HUES6 (cell line): ENCODE data around the gene CLMN.

ENCODE experiments used
- H3K27ac ChIP-seq: 2 replicates; pipeline ENCODE4 v1.7.0; 2013; ENCODE audit warnings: low read depth, mild to moderate bottlenecking, low read length, inconsistent platforms
- H3K27me3 ChIP-seq: 2 replicates; pipeline ENCODE4 v1.6.1; 2013; ENCODE audit warnings: low read length; ENCODE audit not compliant: control insufficient read depth, insufficient read depth
- H3K36me3 ChIP-seq: 2 replicates; pipeline ENCODE4 v1.6.1; 2013; ENCODE audit warnings: low read length; ENCODE audit not compliant: control insufficient read depth, insufficient read depth
- H3K4me1 ChIP-seq: 2 replicates; pipeline ENCODE4 v1.6.1; 2013; ENCODE audit warnings: low read length; ENCODE audit not compliant: control insufficient read depth, insufficient read depth
- H3K4me3 ChIP-seq: 2 replicates; pipeline ENCODE4 v1.5.1; 2013; ENCODE audit warnings: low read depth, low read length
- H3K9ac ChIP-seq: one replicate; pipeline ENCODE4 v1.6.1; 2013; ENCODE audit warnings: mild to moderate bottlenecking, low read length
- H3K9me3 ChIP-seq: 2 replicates; pipeline ENCODE4 v1.6.1; 2013; ENCODE audit warnings: low read depth, low read length; ENCODE audit not compliant: control insufficient read depth, insufficient read depth

The CLMN gene

DNA sequence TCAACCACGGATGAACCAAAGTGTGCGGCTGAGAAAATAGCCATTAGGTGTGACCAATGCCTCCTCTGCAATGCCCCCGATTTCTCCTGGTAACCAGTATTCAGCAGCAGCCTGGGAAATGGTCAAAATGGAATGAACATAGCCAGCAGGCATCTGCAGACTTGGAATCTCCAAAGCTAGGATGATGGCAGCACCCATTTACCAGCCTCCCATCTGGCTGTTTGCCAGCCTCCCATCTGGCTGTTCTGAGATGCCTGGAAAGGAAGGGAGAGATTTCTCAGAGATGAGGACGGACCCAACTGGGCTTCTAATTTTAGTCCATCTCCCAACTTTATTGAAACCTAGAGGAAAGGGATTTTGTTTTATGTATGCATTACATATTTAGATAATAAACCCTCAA lies 16.2 kb downstream of the CLMN start:
- Histone ChIP-seq H3K27me3 (no peaks in the 10 kb centered on the region), H3K36me3 (no peaks in the 10 kb centered on the region), H3K4me3 (no peak overlapping the region), H3K4me1 (peaks cover 5% of the 10 kb centered on the region; the same call in 1 of the 2 replicates), H3K9ac (no peak overlapping the region), H3K27ac (no peak overlapping the region), H3K9me3 (no peaks in the 10 kb centered on the region)

DNA sequence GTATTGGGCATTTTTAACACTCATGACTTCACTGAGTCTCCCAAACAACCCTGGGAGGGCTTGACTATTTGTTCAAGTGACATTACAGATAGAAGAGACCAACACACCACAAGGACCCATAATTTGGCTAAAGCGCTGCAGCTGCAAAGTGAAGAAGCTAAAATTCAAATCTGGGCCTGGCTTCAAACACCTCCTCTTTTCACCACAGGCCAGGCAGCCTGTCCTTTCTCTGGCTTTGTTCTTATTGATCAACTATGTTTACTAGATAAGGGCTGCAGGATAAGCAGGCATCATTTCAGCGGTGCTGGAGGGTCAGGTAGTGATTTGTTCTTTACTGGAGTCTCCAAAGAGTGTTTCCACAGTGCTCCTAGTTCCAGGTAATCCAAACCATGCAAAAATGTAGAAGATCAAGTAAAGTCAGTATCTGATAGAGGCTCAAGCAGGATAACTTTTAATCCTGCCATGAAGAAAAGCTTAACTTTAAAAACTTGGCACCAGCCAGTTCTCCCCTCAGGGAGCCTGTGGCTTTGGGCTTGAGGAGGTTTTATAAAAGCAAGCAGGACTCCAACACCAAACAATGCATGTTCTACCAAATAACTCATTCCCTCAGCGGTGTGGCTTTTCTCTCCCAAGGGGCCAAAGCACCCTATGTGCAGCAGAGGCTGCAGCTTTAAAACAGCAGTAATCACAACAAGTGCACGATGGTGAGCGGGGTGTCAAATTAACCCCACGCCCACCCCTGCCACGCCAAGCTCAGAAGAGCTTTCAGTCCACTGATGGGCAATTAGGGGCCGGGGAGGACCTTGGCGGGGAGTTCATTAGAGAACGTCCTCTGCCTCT lies 16.8 kb downstream of the CLMN start:
- no peak overlapping the region for H3K9ac ChIP-seq
- H3K4me1 ChIP-seq = peaks cover 5% of the 10 kb centered on the region; the same call in 1 of the 2 replicates
- H3K27ac ChIP-seq = no peak overlapping the region
- no peaks in the 10 kb centered on the region for H3K36me3 ChIP-seq
- H3K4me3 ChIP-seq = no peak overlapping the region
- H3K9me3 ChIP-seq = no peaks in the 10 kb centered on the region
- no peaks in the 10 kb centered on the region for H3K27me3 ChIP-seq

DNA sequence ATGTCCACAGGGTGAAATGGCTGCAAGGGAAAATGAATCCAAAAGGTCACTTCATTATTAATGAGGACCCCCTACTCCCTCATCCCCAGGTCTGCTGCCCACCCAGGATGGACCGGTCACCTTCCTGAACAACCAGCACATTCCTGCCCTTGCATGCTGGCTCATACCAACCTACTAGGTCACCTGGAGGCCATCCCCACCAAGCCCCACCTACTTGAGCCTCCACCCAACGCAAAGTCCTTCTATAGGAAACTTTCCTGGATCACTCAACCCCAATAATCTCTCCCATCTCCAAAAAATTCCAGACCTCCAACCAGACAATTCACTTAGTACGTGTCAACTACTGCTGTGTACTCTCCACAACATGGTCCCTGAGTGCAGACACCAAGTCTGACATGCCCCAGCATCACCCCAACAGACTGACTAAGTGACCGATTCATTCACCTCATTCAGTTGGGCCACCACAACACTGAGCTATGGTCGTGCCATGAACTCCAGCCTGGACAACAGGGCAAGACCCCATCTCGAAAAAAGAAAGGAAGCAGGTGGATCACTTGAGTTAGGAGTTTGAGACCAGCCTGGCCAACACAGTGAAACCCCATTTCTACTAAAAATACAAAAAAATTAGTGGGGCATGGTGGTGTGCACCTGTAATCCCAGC lies 18.1 kb downstream of the CLMN start:
- no peaks in the 10 kb centered on the region for H3K36me3 ChIP-seq
- no peak overlapping the region for H3K27ac ChIP-seq
- no peak overlapping the region for H3K9ac ChIP-seq
- no peak overlapping the region for H3K4me3 ChIP-seq
- H3K27me3 ChIP-seq = no peaks in the 10 kb centered on the region
- H3K9me3 ChIP-seq = no peaks in the 10 kb centered on the region
- H3K4me1 ChIP-seq = no peaks in the 10 kb centered on the region

DNA sequence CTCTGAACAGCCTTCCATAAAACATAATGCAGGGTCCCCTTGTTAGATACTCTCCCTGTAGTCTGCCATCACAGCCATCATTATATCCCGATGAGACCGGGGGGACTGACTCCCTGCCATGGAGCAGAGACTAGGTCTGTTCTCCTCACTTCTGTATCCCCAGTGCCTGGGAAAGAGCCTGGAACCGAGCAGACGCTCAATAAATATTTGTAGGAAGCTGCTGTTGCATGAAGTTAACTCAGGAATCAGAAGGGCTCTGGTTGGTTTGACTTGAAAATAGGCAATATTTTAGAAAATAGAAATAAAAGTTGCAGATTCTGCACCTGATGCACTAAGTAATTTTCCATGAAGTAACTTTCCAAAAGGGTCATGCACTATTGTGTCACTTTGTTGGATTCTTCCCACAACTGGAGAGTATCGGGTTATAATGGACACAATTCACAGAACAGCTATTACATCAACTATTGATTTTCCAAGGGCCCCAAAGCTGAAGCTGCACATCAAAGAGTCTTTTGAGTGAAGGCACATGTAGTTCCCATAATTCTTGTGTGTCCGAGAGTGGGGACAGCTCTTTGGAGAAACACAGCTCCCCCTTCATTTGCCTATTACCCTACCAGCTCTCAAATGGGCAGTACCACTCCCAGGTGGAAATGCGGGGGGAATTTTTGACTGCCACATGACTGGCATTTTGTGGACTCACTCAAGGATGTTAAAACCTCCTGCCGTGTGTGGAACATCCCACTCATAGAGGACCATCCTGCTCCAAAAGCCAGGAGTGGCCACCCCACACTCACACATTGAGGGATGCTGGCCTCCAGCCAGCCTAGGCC lies 18.8 kb downstream of the CLMN start:
- H3K9ac ChIP-seq = no peak overlapping the region
- no peaks in the 10 kb centered on the region for H3K36me3 ChIP-seq
- H3K4me1 ChIP-seq = no peaks in the 10 kb centered on the region
- H3K27ac ChIP-seq = no peak overlapping the region
- H3K4me3 ChIP-seq = no peak overlapping the region
- peaks cover 2% of the 10 kb centered on the region; the same call in 1 of the 2 replicates for H3K9me3 ChIP-seq
- H3K27me3 ChIP-seq = no peaks in the 10 kb centered on the region

DNA sequence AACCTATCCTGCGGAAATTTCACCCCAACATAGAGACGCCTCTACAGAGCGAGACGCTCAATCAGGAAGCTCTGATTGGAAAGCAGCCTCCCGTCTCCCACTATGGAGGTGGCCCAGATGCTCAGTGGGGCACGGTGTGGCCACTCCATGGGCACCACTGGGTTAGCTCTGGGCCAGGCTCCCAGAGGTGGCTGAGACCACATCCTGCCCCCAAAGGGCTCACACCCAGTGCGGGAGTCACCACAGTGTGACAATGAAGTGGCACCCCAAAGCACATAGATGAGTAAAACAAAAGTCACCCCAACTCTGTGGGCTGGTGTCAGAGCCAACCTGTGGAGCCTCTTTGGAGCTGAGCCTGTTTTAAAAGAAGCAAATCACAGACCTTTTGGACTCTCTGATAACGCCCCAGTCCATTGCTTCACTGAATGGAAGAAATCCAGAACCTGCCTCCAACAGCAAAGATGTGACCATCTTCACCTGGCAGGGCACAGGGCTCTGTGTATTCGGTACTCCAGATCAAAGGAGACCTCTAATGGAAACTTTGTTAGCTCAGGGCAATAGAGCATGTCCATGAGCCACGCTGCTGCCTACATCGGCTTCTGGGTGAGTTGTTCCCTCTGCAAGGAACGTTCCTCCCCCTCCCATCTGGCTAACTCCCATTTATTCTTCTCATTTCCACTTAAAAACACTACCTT lies 19.6 kb downstream of the CLMN start:
- no peaks in the 10 kb centered on the region for H3K36me3 ChIP-seq
- H3K9ac ChIP-seq = no peak overlapping the region
- no peaks in the 10 kb centered on the region for H3K27me3 ChIP-seq
- H3K4me1 ChIP-seq = no peaks in the 10 kb centered on the region
- H3K9me3 ChIP-seq = peaks cover 3% of the 10 kb centered on the region; the same call in 1 of the 2 replicates
- H3K4me3 ChIP-seq = no peak overlapping the region
- H3K27ac ChIP-seq = no peak overlapping the region

DNA sequence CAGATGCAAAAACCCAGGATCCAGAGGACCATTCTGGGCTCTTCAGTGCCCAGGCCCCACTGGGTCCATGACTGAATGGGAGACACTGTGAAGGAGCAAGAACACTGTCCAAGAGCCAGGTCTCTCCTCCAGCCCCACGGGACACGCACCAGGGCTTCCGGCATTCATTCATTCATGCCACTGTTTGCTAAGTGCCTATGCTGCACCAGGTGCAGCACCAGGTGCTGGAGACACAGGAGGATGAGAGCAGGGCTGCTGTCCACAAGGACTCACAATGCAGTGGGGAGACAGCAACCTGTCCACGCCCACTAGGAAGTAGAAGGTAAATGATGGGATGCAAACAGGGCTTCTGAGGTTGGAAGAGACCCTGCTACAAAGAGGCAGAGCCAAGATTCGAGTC lies 20.4 kb downstream of the CLMN start:
- Histone ChIP-seq H3K9ac (no peak overlapping the region), H3K9me3 (peaks cover 3% of the 10 kb centered on the region; the same call in 1 of the 2 replicates), H3K36me3 (no peaks in the 10 kb centered on the region), H3K27me3 (no peaks in the 10 kb centered on the region), H3K4me1 (no peaks in the 10 kb centered on the region), H3K4me3 (no peak overlapping the region), H3K27ac (no peak overlapping the region)

DNA sequence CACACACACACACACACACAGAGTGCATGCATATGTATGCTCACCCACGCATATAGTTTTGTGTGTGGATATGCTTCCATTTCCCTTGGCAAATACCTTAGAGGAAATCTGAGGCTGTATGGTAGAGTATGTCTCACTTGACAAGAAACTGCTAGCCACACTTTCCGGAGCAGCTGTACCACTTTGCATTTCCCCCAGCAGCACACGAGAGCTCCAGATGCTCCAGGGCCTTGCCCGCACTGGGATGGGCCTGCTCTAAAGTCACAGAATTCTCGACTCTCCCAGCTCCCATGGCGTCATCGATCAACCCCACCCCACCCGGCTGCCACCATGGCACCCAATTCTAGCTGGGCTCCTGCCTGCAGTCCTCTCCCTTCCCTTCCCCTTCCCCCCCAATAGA lies 21.9 kb downstream of the CLMN start:
- H3K27ac ChIP-seq = no peak overlapping the region
- H3K27me3 ChIP-seq = no peaks in the 10 kb centered on the region
- H3K9ac ChIP-seq = no peak overlapping the region
- H3K4me1 ChIP-seq = no peaks in the 10 kb centered on the region
- H3K9me3 ChIP-seq = peaks cover 3% of the 10 kb centered on the region; the same call in 1 of the 2 replicates
- H3K4me3 ChIP-seq = no peak overlapping the region
- H3K36me3 ChIP-seq = no peaks in the 10 kb centered on the region

DNA sequence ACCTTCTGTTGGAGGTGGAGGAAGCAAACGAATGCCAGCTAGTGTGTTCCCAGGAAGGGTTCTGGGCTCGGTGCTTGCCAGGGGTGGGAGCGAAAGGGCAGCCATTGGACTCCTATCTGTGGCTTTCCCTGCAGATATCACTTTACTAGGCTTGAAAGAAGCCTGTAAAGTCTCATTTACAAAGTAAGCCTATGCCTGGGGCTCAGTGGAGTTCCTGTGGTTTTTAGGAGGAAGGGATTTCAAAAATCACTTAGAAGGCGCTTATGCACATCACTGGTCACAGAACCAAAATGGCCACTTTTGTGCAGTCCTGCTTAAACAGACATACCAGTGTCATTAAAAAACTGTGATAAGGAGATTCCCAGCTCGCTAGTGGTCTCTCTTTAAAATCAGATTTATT lies 22.7 kb downstream of the CLMN start:
- H3K36me3 ChIP-seq = no peaks in the 10 kb centered on the region
- no peak overlapping the region for H3K9ac ChIP-seq
- H3K9me3 ChIP-seq = peaks cover 3% of the 10 kb centered on the region; the same call in 1 of the 2 replicates
- peaks cover 4% of the 10 kb centered on the region; the same call in 1 of the 2 replicates for H3K4me1 ChIP-seq
- no peak overlapping the region for H3K4me3 ChIP-seq
- no peak overlapping the region for H3K27ac ChIP-seq
- H3K27me3 ChIP-seq = no peaks in the 10 kb centered on the region

DNA sequence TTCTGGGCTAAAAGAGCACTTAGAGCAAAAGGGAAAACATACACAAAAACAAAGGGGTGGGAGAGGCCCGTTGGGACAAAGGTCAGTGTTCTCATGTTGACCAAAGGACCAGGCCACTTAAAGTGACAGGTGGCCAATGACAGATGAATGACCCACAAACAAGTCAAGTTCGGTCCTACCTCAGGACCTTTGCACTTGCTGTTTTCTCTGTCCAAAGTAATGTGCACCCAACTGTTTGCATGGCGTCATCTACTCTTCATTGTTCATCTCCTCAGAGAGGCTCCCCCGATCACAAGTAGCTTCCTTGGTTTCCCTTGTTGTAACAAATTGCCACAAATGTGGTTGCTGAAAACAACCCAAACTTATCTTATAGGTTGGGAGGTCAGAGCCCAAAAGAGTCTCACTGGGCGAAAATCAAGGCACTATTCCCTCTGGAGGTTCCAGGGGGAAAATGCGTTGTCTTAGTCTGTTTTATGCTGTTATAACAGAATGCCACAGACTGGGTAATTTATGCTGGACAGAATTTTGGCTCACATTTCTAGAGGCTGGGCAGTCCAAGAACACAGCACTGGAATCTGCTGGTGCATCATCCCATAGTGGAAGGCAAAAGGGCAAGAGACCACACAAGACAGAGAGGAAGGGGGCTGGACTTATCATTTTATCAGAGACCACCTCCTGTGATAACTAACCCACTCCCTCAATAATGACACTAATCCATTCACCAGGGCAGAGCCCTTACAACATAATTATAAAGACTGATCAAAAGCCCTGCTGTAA lies 23.9 kb downstream of the CLMN start:
- Histone ChIP-seq H3K27ac (no peak overlapping the region), H3K27me3 (no peaks in the 10 kb centered on the region), H3K4me3 (no peak overlapping the region), H3K9ac (no peak overlapping the region), H3K9me3 (peaks cover 3% of the 10 kb centered on the region; the same call in 1 of the 2 replicates), H3K36me3 (no peaks in the 10 kb centered on the region), H3K4me1 (peaks cover 12% of the 10 kb centered on the region; the same call in 1 of the 2 replicates)
